ENCODE data around the gene HTR1D.

HTR1D gene

DNA sequence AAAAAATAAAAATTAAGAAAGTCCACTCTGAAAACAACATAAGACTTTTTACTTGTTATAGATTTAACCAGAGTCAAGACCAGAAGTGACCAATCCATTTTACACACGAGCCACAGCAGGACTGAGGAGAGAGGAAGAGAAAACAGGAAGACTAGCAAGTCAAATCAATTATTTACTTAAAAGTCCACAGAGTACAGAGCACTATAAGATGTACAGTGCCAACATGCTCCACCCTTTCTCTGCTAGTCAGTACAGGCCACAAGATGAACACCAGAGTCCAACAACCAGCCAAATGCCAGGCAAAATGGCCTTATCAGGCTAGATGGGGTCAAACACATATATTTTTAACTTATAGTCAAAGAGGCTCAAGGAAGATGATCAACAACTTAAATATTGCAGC is 68.2 kb downstream of the HTR1D start:
- DNase-seq = no peak

DNA sequence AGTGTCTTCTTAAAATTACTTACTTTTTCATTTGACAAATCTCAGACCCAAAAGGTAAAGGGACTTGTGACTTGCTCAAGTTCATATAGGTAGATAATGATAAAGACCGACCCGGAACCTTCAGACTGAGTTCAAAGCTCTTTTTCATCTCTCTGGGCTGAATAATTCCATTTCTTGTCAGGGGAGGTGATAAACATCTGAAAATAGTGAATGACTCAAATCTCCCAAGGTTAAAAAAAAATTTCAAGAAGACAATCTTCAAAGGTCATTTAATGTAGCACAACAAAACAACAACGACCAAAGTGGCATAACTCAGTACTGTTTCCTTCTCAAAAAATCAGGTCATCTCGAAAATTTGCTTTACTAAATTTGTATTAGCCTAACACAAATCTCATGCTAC is 69.2 kb downstream of the HTR1D start:
- DNase-seq = peak in 1 of 2 donors; percentile 36
